GM19025 (cell line): ENCODE results near the gene IL4R.
"Not testable (repeated sequence)": the region's sequence is repeated elsewhere in the genome, so short reads cannot be mapped to it uniquely, and the experiment has no call there.

Experiments
- ATAC-seq: cut with Tn5 transposase; IDR thresholded peaks from one replicate; pipeline ENCODE4 v1.9.1; 2021; ENCODE audit warnings: mild to moderate bottlenecking, low read depth, moderate library complexity; ENCODE audit not compliant: unreplicated experiment

IL4R gene

DNA sequence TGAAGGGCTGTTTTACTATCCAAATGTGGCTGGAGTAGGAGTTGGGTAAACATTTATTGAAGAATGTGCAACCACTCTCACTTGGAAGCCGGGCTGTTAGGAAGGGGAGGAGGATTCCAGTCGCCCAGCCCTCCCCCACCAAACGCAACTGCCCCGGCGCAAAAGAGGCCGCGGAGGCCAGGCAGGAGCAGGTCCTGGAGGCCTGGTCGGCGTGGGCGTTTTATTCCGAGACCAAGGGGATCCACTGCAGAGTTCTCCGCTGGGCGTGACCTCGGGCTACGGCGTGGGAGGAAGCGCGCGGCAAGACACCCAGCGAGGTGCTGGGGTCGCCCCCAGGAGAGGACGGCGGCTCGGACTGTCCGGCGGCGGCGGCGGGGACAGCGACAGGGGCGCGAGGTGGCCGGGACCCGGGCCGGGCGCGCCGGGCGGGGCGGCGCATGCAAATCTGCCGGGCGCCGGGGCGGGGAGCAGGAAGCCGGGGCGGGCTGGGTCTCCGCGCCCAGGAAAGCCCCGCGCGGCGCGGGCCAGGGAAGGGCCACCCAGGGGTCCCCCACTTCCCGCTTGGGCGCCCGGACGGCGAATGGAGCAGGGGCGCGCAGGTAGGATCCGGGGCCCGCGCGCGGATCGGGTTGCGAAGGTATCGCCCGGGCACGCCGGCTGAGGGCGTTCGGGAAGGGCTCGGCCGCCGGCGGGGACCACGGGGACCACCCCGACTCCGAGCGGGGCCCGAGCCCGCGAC lies at the start of gene IL4R:
Gene IL4R (plus strand): TSS at position 553 of the 739 bp plus-strand sequence. CDS start 26,230 bp downstream, outside the sequence.
- peak; percentile 57 for ATAC-seq

DNA sequence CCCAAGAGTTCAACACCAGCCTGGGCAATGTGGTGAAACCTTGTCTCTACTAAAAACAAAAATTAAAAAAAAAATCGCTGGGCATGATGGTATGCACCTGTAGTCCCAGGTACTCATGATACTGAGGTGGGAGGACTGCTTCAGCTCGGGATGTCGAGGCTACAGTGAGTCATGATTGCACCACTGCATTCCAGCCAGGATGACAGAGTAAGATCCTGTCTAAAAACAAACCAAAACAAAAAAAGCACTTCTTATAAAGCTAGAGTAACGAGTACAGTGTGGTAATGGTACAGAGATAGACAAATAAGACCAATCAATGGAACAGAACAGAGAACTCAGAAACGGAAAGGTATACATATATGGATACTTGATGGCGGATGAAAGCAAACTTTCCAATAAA lies 49.6 kb upstream of the IL4R start:
- ATAC-seq: no peak

DNA sequence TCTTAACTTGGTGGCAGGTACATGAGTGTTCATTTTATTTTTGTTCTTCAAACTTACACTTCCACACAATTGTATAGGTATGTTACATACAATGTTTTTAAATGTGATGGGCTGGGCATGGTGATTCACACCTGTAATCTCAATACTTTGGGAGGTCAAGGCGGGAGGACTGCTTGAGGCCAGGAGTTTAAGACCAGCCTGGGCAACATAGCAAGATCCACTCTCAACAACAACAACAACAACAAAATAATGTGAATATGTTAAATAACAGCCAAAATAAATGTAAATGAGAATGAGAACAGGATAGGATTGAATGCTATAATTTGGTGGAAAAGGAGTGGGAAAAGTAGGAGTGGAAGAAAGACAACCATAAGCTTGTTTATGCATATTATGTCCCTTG lies 47.8 kb upstream of the IL4R start:
- no peak for ATAC-seq

DNA sequence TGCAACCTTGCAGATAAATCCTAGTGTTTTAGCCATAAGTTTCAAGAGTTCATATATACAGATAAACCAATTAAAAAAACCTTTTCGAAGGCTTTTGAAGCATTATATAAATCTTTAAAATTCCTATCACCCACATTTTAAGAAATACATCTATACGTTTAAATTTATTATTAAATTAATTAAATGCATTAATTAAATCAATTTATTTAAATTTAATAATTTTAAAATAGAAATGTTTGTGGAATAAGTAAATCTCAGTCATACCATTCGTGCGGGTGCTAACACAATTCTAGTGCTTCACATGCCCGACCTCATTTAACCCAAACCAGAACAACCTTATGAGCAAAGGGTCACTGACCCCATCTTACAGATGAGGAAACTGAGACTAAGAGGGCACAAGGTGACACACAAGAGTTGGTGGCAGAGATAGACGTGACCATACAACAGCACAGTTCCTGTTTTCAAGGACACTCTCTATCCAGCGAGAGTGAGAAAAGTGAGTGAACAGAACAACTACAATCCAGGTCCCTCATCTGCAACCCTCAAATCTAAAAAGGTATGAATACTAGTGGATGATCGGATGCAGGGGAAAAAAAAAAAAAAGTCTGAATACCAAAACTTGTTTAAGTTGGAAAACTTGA lies 46.6 kb upstream of the IL4R start:
- no peak for ATAC-seq

DNA sequence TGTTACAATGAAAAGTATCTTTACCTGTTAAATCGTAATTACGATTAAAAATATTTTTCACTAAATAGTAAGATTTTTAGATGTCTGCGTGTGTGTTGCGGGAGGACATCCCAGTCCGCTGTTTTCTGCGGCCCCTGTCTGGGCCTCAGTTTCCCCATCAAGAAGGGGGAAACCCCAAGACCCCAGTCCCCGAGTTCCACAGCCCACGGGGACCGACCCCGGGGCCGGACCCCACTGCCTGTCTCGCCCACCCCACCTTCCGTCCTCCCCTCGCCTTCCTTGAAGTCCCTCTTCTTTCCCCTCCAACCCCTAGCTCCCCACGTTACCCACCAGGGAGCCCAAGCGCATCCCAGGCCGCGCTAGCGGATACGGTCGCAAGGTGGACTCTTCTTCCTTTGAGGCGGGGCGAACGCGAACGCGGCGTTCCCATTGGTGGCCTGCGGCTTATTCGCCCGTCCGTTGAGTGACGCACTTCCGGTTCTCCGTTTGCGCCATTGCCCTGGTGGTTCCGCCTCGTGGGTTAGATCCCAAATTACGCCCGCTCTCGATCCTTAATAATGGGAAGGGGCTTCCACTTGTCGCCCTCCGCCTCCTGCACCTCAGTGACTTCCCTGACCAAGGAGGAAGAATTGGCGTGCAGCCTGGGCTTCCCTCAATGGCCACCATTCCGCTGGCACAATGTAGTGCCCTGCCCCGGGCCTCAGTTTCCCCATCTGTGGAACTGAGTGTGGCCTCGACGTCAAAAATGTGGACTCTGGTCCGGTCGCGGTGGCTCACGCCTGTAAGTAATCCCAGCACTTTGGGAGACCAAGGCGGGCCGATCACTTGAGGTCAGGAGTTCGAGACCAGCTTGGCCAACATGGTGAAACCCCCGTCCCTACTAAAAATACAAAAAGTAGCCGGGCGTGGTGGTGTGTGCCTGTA lies 45.1 kb upstream of the IL4R start, which contains the start of gene NSMCE1:
Gene NSMCE1 (minus strand): TSS at position 397 of the 924 bp plus-strand sequence. CDS start 11,202 bp downstream, outside the sequence.
- peak; percentile 95 for ATAC-seq

DNA sequence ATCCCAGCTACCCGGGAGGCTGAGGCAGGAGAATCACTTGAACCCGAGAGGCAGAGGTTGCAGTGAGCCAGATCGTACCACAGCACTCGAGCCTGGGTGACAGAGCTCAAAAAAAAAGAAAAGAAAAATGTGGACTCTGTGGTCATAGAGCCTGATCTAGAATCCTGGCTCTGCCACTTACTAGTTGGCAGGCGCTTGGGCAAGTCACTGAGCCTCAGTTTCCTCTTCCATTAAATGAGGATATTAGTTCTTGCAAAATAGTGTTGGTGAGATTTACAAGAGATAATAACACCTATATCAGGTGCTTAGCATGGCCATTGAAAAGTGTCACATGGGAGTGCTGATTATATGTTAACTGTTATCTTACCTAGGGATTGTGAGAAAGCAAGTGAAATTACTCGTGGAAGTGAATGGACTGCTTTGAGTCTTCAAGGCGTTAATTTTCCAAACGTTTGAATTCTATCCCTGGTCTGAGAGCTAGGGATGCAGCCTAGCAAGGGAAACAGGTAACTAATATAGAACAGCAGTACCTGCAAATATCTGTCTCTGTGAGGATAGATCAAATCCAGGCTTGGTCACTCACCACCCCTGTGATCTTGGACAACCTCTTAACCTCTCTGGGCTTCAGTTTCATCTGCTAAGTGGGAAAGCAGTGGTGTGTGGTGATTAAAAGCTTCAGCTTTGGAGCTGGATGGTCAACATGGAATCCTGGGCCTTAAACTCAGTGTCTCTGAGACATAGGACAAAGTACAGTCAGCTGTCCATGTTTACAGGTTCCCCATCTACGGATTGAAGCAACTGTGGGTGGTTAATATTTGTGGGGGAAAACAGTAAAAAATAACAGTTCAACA lies 44.2 kb upstream of the IL4R start:
- ATAC-seq: no peak

DNA sequence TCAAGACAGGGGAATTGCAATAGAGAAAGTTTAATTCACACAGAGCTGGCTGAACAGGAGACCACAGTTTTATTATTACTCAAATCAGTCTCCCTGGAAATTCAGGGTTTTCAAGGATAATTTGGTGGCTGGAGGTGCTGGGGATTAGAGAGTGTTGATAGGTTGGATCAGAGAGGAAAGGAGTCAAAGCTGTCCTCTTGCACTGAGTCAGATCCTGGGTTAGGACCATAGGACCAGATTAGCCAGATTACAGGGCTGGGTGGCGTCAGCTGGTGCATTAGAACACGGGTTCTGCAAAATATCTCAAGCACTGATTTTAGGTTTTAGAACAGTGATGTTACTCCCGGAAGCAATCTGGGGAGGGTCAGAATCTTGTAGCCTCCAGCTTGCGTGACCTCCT lies 43.4 kb upstream of the IL4R start:
- ATAC-seq: no peak

DNA sequence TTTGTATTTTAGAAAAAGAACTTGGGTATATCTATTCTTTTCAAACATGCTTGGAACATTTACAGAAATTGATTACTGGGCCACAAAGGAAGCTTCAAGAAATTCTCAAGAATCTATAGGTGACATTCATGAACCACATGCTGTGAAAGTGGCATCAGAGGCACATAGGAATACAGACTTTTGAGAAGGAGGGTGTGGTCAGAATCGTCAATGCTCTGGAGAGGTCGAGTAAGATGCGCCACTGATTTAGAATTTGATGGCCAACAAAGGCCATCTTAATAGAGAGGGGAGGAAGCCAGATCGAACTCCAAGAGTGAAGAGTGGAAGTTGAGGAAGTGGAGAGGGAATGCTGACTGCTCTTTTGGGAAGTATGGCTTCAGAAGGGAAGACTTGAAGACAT lies 41.7 kb upstream of the IL4R start:
- no peak for ATAC-seq

DNA sequence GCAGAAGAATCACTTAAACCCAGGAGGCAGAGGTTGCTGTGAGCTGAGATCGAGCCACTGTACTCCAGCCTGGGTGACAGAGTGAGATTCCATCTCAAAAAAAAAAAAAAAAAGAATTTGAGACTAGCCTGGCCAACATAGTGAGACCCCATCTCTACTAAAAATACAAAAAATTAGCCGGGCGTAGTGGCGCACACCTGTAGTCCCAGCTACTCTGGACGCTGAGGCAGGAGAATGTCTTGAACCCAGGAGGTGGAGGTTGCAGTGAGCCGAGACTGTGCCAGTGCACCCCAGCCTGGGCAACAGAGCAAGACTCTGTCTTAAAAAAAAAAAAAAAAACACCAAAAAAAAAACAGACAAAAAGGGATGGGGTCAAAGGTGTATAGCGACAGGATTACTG lies 41.1 kb upstream of the IL4R start:
- ATAC-seq: not testable (repeated sequence)

DNA sequence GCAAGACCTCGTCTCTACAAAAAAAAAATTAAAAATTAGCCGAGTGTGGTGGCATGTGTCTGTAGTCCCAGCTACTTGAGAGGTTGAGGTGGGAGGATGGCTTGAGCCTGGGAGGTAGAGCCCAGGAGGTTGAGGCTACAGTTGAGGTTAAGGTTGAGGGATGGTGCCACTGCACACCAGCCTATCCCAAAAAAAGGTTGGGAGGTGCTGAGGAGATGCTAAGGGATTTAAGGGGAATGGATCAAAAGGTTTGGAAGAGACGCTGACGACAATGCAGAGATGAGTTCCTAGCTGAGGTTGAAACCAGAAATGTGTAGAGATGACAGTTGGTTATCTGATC lies 40.5 kb upstream of the IL4R start:
- no peak for ATAC-seq

DNA sequence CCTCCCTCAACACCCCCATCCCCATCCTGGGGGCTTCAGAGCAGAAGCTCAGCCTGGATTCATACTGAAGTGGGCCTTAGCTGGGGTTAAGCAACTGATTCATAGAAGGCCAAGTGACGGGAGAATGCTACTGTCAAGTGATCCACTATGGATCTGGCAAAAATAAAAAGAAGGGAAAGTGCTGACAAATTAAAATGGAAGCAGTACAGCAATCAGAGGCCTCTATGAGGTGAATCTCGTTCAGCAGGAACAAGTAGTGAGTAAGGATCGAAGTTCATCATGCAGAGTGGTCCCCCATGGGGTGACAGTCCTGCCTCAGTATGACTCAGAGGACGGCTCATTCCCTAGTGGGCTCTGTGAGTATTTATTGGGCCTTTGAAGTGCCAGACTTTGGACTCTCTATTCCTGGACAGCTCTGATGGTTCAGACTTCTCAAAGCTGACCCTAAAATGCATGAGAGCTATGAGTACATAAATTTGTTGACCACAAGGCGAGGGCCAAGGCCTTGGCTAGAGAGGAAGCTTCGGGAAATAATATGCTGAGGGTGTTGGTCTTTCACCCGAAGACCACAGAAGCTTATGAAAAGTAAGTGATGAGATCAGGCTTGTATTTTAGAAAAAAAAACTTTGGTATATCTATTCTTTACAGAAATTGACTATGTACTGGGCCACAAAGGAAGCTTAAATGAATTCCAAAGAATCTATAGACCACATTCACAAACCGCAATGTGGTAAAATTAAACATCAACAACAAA lies 39.9 kb upstream of the IL4R start:
- no peak for ATAC-seq

DNA sequence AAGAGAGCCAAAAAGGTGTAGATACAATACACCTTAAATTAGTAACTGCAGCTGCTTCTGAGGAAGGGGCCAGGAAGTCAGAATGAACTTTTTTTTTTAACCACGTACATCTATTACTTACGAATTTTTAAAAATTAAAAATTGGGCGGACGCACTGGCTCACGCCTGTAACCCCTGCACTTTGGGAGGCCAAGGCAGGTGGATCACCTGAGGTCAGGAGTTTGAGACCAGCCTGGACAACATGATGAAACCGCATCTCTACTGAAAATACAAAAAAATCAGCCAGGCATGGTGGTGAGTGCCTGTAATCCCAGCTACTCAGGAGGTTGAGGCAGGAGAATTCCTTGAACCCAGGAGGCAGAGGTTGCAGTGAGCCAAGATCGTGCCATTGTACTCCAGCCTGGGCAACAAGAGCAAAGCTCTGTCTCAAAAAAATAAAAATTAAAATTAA lies 39.3 kb upstream of the IL4R start:
- ATAC-seq: not testable (repeated sequence)

DNA sequence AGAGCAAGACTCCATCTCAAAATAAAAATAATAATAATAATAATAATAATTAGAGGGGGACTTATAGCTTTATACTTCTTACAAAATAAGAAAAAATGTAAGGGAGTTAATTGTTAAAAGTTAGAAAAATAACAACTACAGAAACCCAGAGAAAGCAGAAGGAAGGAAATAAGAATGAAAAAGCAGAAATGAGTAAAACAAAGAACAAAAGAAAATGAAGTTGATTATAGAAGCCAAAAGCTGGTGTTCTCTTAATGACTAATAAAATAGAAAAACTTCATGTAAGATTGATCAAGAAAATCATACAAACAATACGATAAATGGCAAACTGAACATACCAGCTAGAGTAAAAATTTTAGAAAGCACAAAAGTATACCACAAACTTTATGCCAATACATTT lies 38.4 kb upstream of the IL4R start:
- ATAC-seq: no peak

DNA sequence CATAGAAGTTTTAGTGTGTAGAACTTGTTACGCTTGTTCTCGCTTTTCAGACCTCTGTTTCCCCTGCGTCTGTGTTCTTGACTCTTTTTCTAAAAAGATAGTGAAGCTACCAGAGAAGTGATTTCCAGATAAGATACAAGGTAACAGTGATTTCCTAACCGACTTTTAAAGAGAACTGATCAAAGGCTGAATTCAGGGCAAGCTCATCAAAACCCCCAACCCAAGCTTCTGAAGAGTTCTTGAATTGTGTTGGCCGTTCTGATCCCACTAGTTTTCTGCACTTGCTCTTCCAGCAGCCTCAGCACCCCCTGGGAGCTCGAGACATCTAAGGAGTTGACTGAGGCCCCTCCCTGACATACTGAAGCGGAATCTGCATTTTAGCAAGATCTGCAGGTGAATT lies 32.5 kb upstream of the IL4R start:
- ATAC-seq: no peak

DNA sequence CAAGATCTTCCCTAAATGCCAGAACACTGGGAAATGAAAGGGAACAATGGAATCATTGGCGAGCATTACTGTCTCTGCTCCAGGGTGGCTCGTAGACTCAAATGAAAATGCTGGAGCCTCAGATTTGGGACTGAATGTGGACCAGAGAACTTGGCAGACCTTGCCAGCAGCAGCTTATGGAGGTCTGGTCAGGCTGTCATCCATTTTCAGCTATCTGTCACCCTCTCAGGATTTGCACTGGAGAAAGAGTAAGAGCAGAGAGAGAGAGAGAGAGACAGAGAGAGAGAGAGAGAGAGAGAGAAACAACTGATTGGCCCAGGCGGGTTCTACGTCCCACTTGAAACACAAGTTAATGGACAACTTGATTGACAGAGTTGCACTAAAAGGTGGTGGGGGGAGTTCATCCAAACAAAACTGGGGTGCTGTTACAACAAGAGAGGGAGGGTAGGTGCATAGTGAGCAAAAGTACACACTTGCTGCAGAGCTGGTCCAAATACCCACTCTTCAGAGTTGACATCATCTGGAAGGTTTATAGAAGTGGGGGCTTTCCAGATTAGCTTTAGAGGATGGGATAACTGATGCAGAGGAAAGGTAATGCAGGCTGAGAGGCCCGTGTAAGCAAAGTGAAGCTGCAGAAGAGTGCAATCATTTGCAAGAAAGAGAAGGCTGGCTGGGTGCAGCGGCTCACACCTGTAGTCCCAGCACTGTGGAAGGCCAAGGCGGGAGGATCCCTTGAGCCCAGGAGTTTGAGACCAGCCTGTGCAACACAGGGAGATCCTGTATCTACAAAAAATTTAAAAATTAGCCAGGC lies 28.7 kb upstream of the IL4R start:
- ATAC-seq: no peak

DNA sequence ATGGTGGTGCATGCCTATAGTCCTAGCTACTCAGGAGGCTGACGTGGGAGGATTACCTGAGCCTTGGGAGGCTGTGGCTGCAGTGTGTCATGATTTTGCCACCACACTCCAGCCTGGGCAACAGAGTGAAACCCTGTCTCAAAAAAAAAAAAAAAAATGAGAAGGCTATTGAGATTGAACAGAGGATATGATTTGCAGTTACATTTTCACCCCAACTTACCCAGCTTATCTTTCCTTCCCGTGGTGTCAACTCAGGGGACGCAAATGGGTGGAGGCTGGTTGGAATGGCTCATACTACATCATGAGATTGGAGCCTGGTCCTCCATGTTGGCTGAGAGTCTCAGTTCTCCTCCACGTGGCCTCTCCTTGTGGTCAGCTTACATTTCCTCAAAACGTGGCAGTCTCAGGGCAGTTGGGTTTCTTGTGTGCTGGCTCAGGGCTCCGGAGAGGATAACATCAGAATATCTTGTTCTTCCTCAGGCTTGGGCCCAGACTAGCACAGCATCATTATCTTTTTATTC lies 28.0 kb upstream of the IL4R start:
- no peak for ATAC-seq

DNA sequence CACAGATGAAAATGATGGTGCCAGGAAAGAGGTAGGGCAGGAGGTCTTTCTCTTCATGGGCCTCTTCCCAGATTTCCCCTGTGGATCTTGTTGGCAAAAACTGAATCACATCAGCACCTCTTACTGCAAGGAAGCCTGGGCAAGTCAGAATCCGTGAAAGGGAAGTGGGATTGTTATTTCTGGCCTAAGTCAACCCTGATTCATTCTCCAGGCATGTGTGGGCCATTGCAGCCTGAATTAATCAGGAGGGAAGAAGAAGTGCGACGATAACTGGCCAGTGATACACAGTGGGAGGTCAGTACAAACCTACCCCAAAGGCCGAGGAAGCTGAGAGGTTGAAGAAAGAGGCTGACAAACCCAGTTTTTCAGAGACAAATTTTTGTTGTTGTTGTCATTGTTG lies 27.3 kb upstream of the IL4R start:
- ATAC-seq: no peak

DNA sequence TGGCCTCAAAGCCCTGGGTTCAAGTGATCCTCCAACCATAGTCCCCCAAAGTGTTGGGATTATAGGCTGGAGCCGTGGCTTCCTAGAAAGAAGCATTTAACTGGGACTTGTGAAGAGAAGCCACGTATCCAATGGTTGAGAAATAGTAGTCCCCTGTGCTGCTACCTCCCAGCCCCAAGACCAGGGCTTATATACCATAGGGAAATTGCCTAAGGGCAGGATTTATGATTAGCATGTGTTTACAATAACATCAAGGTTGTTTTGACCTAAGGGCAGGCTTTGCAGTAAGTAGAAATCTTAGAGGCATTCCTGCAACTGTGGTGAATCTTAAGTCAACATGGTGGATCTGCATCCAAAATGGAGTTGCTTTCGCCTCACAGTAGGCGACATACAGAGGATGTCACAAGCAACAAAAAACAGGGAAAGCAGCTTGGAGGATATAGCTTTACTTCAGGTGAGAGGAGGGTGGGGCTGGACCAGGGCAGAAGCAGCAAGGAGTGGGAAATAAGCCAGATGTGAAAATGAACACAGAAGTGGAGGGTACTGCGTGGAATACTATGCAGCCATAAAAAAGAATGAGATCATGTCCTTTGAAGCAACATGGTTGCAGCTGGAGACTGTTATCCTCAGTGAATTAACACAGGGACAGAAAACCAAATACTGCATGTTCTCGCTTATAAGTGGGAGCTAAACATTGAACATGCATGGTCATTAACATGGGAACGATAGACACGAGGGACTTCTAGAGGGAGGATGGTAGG lies 26.5 kb upstream of the IL4R start:
- no peak for ATAC-seq
